GM12872 (cell line): ENCODE measurements around the gene USP6.

Experiments
- CTCF ChIP-seq: IDR thresholded peaks from 3 replicates; pipeline ENCODE4 v1.5.1; 2011; ENCODE audit warnings: low read depth, mild to moderate bottlenecking, low read length, moderate library complexity; ENCODE audit not compliant: insufficient read depth

Gene USP6

GRCh38 chr17:5128905-5129535, 13.2 kb downstream of the USP6 start:
- no peak for TF ChIP-seq CTCF

- TF ChIP-seq CTCF, result no peak
These were observed 15.4 kb downstream of the USP6 start for GRCh38 chr17:5131146-5131715.

- TF ChIP-seq CTCF, result no peak
These were observed 17.5 kb downstream of the USP6 start for GRCh38 chr17:5133311-5133710.

GRCh38 chr17:5135726-5136579, 20.1 kb downstream of the USP6 start:
- TF ChIP-seq CTCF, result no peak

GRCh38 chr17:5138616-5139457, 23.0 kb downstream of the USP6 start:
- TF ChIP-seq CTCF, result no peak

- no peak for TF ChIP-seq CTCF
These were observed 23.6 kb downstream of the USP6 start for GRCh38 chr17:5139458-5139732.

GRCh38 chr17:5164436-5164835, 48.6 kb downstream of the USP6 start:
- no peak for TF ChIP-seq CTCF
